Measurements from ENCODE around the gene GOLPH3. TPM values are rescaled to one million over a fixed set of nuclear protein-coding genes. Genes with fewer than 3 reads are reported as not detected.
"Not testable (repeated sequence)": the region's sequence is repeated elsewhere in the genome, so short reads cannot be mapped to it uniquely, and the experiment has no call there.

GOLPH3 gene
- polyA plus RNA-seq, 1 donor (not counting 4 experiments of a cell fraction or from before 2014, with no cell fraction given), result 42.0 TPM

GRCh38 chr5:32123889-32124676 lies 50.0 kb downstream of the GOLPH3 start:
- dilution Hi-C loops (cut with MboI; ENCODE audit: extremely low pct_ligation_motif_present, low sequenced_read_pairs), result no loop called here
- DNase-seq (ENCODE audit: low read depth, low spot score) (no peak), FAIRE-seq (no peak)
- Histone ChIP-seq H3K36me3 (ENCODE audit: control insufficient read depth in 2 of 2, extremely low read depth in 1 of 2, insufficient read depth in 2 of 2, low read length in 2 of 2) (peaks cover 11 to 14% of the 10 kb centered on the region in 2 experiments), H3K27me3 (ENCODE audit: control insufficient read depth, extremely low read depth, insufficient read depth, low read length) (no peaks in the 10 kb centered on the region), H3K9me3 (ENCODE audit: control insufficient read depth, low read depth, low read length) (no peaks in the 10 kb centered on the region), H3K4me2 (ENCODE audit: control insufficient read depth, extremely low read depth, insufficient read depth, low read depth, low read length) (no peak overlapping the region), H3K9me1 (ENCODE audit: control insufficient read depth, extremely low read depth, insufficient read depth, low read length) (no peaks in the 10 kb centered on the region), H3K4me3 (ENCODE audit: control insufficient read depth in 2 of 3, extremely low read depth in 1 of 3, insufficient read depth in 2 of 3, low read depth in 1 of 3, low read length in 3 of 3) (no peak overlapping the region), H4K20me1 (ENCODE audit: control insufficient read depth, extremely low read depth, insufficient read depth, low read length) (no peaks in the 10 kb centered on the region), H3K27ac (ENCODE audit: control insufficient read depth, insufficient read depth, low read length) (no peak overlapping the region), H3K4me1 (ENCODE audit: control insufficient read depth, extremely low read depth, insufficient read depth, low read length) (no peaks in the 10 kb centered on the region), H3K9ac (ENCODE audit: control insufficient read depth, extremely low read depth, insufficient read depth, low read length) (no peak overlapping the region), H2AFZ (ENCODE audit: control insufficient read depth, low read length) (no peak overlapping the region), H3K79me2 (ENCODE audit: control insufficient read depth, insufficient read depth, low read length) (peaks cover 14% of the 10 kb centered on the region)
- TF ChIP-seq EZH2 (IDR thresholded peaks at IDR 0.05; ENCODE audit: low read length) (no peak), CTCF (optimal IDR thresholded peaks at IDR 0.05 in 1 of 3, IDR thresholded peaks at IDR 0.05 in 1 of 3, conservative IDR thresholded peaks at IDR 0.05 in 1 of 3; ENCODE audit: extremely low read depth in 1 of 3, insufficient read depth in 2 of 3, low read length in 3 of 3) (no peak)

GRCh38 chr5:32123058-32123805 lies 50.9 kb downstream of the GOLPH3 start:
- Histone ChIP-seq H3K4me1 (ENCODE audit: control insufficient read depth, extremely low read depth, insufficient read depth, low read length) (no peaks in the 10 kb centered on the region), H3K36me3 (ENCODE audit: control insufficient read depth in 2 of 2, extremely low read depth in 1 of 2, insufficient read depth in 2 of 2, low read length in 2 of 2) (peaks cover 11 to 14% of the 10 kb centered on the region in 2 experiments)

GRCh38 chr5:32118922-32119321 lies 55.2 kb downstream of the GOLPH3 start:
- H3K9me1 ChIP-seq (ENCODE audit: control insufficient read depth, extremely low read depth, insufficient read depth, low read length); FAIRE-seq; DNase-seq (ENCODE audit: low read depth, low spot score); H3K27ac ChIP-seq (ENCODE audit: control insufficient read depth, insufficient read depth, low read length); H3K36me3 ChIP-seq (ENCODE audit: control insufficient read depth in 2 of 2, extremely low read depth in 1 of 2, insufficient read depth in 2 of 2, low read length in 2 of 2); H4K20me1 ChIP-seq (ENCODE audit: control insufficient read depth, extremely low read depth, insufficient read depth, low read length); H3K27me3 ChIP-seq (ENCODE audit: control insufficient read depth, extremely low read depth, insufficient read depth, low read length); dilution Hi-C loops (cut with MboI; ENCODE audit: extremely low pct_ligation_motif_present, low sequenced_read_pairs); H3K9ac ChIP-seq (ENCODE audit: control insufficient read depth, extremely low read depth, insufficient read depth, low read length); H3K4me1 ChIP-seq (ENCODE audit: control insufficient read depth, extremely low read depth, insufficient read depth, low read length); H3K79me2 ChIP-seq (ENCODE audit: control insufficient read depth, insufficient read depth, low read length); H3K9me3 ChIP-seq (ENCODE audit: control insufficient read depth, low read depth, low read length); H2AFZ ChIP-seq (ENCODE audit: control insufficient read depth, low read length); H3K4me2 ChIP-seq (ENCODE audit: control insufficient read depth, extremely low read depth, insufficient read depth, low read depth, low read length); H3K4me3 ChIP-seq (ENCODE audit: control insufficient read depth in 2 of 3, extremely low read depth in 1 of 3, insufficient read depth in 2 of 3, low read depth in 1 of 3, low read length in 3 of 3): not testable (repeated sequence)

More at GRCh38 chr5:32123058-32123805, 50.9 kb downstream of the GOLPH3 start:
- Histone ChIP-seq H3K9ac (ENCODE audit: control insufficient read depth, extremely low read depth, insufficient read depth, low read length) (no peak overlapping the region), H3K9me1 (ENCODE audit: control insufficient read depth, extremely low read depth, insufficient read depth, low read length) (no peaks in the 10 kb centered on the region), H3K9me3 (ENCODE audit: control insufficient read depth, low read depth, low read length) (no peaks in the 10 kb centered on the region), H3K79me2 (ENCODE audit: control insufficient read depth, insufficient read depth, low read length) (peaks cover 9% of the 10 kb centered on the region), H4K20me1 (ENCODE audit: control insufficient read depth, extremely low read depth, insufficient read depth, low read length) (no peaks in the 10 kb centered on the region), H3K4me2 (ENCODE audit: control insufficient read depth, extremely low read depth, insufficient read depth, low read depth, low read length) (no peak overlapping the region), H3K27me3 (ENCODE audit: control insufficient read depth, extremely low read depth, insufficient read depth, low read length) (no peaks in the 10 kb centered on the region), H3K4me3 (ENCODE audit: control insufficient read depth in 2 of 3, extremely low read depth in 1 of 3, insufficient read depth in 2 of 3, low read depth in 1 of 3, low read length in 3 of 3) (no peak overlapping the region), H3K27ac (ENCODE audit: control insufficient read depth, insufficient read depth, low read length) (no peak overlapping the region), H2AFZ (ENCODE audit: control insufficient read depth, low read length) (no peak overlapping the region)
- dilution Hi-C loops (cut with MboI; ENCODE audit: extremely low pct_ligation_motif_present, low sequenced_read_pairs), result no loop called here
- TF ChIP-seq EZH2 (IDR thresholded peaks at IDR 0.05; ENCODE audit: low read length), result no peak
- TF ChIP-seq CTCF (optimal IDR thresholded peaks at IDR 0.05 in 1 of 3, IDR thresholded peaks at IDR 0.05 in 1 of 3, conservative IDR thresholded peaks at IDR 0.05 in 1 of 3; ENCODE audit: extremely low read depth in 1 of 3, insufficient read depth in 2 of 3, low read length in 3 of 3), result no peak
- DNase-seq (ENCODE audit: low read depth, low spot score), result no peak
- FAIRE-seq, result no peak
